Measurements from ENCODE around the gene KDM7A. TPM values are rescaled to one million over a fixed set of nuclear protein-coding genes. Genes with fewer than 3 reads are reported as not detected.

KDM7A gene
- total and polyA plus RNA-seq, 2 donors from 2014 or later = 2.2 to 14.2 TPM

- H3K9me3 ChIP-seq (ENCODE audit: control insufficient read depth in 2 of 3, insufficient read depth in 1 of 3, low read length in 3 of 3) = no peaks in the 10 kb centered on the region
- H3K36me3 ChIP-seq (ENCODE audit: control insufficient read depth in 2 of 3, insufficient read depth in 3 of 3, low read length in 3 of 3) = peaks cover 0 to 9% (median 6%) of the 10 kb centered on the region in 3 donors
- DNase-seq (no peak), FAIRE-seq (no peak)
- TF ChIP-seq CTCF (IDR thresholded peaks at IDR 0.05; ENCODE audit: borderline replicate concordance, extremely low read depth, insufficient read depth) = no peak
- no peaks in the 10 kb centered on the region for H3K4me1 ChIP-seq (ENCODE audit: control insufficient read depth in 2 of 3, insufficient read depth in 2 of 3, low read depth in 1 of 3, low read length in 3 of 3)
- H3K27me3 ChIP-seq (ENCODE audit: control insufficient read depth, insufficient read depth, low read length) = no peaks in the 10 kb centered on the region
- H3K27ac ChIP-seq (ENCODE audit: low read depth in 2 of 2, low read length in 2 of 2) = no peak overlapping the region
- intact Hi-C loops (cut with DNase I) = no loop called here
- no peak overlapping the region for H3K9ac ChIP-seq (ENCODE audit: low read length in 3 of 3)
- no peak overlapping the region for H3K4me3 ChIP-seq (ENCODE audit: low read length in 3 of 3)
Measured at GRCh38 chr7:140127360-140128127, 49.2 kb downstream of the KDM7A start.

- no peak for TF ChIP-seq CTCF (IDR thresholded peaks at IDR 0.05; ENCODE audit: borderline replicate concordance, extremely low read depth, insufficient read depth)
- no peak overlapping the region for H3K4me3 ChIP-seq (ENCODE audit: low read length in 3 of 3)
- H3K4me1 ChIP-seq (ENCODE audit: control insufficient read depth in 2 of 3, insufficient read depth in 2 of 3, low read depth in 1 of 3, low read length in 3 of 3) = no peaks in the 10 kb centered on the region
- intact Hi-C loops (cut with DNase I) = no loop called here
- no peak overlapping the region for H3K27ac ChIP-seq (ENCODE audit: low read depth in 2 of 2, low read length in 2 of 2)
- DNase-seq (no peak), FAIRE-seq (no peak)
- no peaks in the 10 kb centered on the region for H3K9me3 ChIP-seq (ENCODE audit: control insufficient read depth in 2 of 3, insufficient read depth in 1 of 3, low read length in 3 of 3)
- H3K27me3 ChIP-seq (ENCODE audit: control insufficient read depth, insufficient read depth, low read length) = no peaks in the 10 kb centered on the region
- H3K36me3 ChIP-seq (ENCODE audit: control insufficient read depth in 2 of 3, insufficient read depth in 3 of 3, low read length in 3 of 3) = peaks cover 0 to 9% (median 6%) of the 10 kb centered on the region in 3 donors
- H3K9ac ChIP-seq (ENCODE audit: low read length in 3 of 3) = no peak overlapping the region
Measured at GRCh38 chr7:140126435-140127034, 50.2 kb downstream of the KDM7A start.

GRCh38 chr7:140122965-140123364 lies 53.8 kb downstream of the KDM7A start:
- Histone ChIP-seq H3K27me3 (ENCODE audit: control insufficient read depth, insufficient read depth, low read length) (no peaks in the 10 kb centered on the region), H3K27ac (ENCODE audit: low read depth in 2 of 2, low read length in 2 of 2) (no peak overlapping the region), H3K36me3 (ENCODE audit: control insufficient read depth in 2 of 3, insufficient read depth in 3 of 3, low read length in 3 of 3) (peaks cover 0 to 8% (median 6%) of the 10 kb centered on the region in 3 donors), H3K4me1 (ENCODE audit: control insufficient read depth in 2 of 3, insufficient read depth in 2 of 3, low read depth in 1 of 3, low read length in 3 of 3) (no peaks in the 10 kb centered on the region), H3K9ac (ENCODE audit: low read length in 3 of 3) (no peak overlapping the region), H3K4me3 (ENCODE audit: low read length in 3 of 3) (no peak overlapping the region), H3K9me3 (ENCODE audit: control insufficient read depth in 2 of 3, insufficient read depth in 1 of 3, low read length in 3 of 3) (no peaks in the 10 kb centered on the region)
- intact Hi-C loops (cut with DNase I) = no loop called here
- TF ChIP-seq CTCF (IDR thresholded peaks at IDR 0.05; ENCODE audit: borderline replicate concordance, extremely low read depth, insufficient read depth) = no peak
- FAIRE-seq (no peak), DNase-seq (no peak)

Data from kidney (tissue), 14 donors.